ENCODE measurements around the gene ART5. TPM values are rescaled to one million over a fixed set of nuclear protein-coding genes. Genes with fewer than 3 reads are reported as not detected.
"Not testable (repeated sequence)": the region's sequence is repeated elsewhere in the genome, so short reads cannot be mapped to it uniquely, and the experiment has no call there.

ART5 gene
- total RNA-seq, 3 donors from 2014 or later = not detected

DNA sequence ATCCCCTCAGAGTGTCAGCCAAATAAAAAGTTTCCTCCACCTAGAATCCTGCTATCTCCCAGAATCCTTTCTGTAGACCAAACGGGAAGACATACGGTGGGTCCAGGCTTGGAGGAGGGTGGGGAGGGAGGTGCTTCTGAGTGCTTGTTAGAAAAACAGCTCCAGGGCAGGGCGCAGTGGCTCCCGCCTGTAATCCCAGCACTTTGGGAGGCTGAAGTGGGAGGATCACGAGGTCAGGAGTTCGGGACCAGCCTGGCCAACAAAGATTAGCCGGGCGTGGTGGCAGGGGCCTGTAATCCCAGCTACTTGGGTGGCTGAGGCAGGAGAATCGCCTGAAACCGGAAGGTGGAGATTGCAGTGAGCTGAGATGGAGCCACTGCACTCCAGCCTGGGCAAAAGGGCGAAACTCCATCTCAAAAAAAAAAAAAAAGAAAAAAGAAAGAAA, 1.3 kb upstream of the ART5 start:
- Mint-ChIP-seq H3K4me3 (peak overlapping the region; percentile 75), H3K27me3 (ENCODE audit: low read depth) (peaks cover 29% of the 10 kb centered on the region)
- H3K9me3 Mint-ChIP-seq; ATAC-seq; H3K36me3 Mint-ChIP-seq (ENCODE audit: insufficient read depth); H3K4me1 Mint-ChIP-seq (ENCODE audit: low read depth); DNase-seq: not testable (repeated sequence)

DNA sequence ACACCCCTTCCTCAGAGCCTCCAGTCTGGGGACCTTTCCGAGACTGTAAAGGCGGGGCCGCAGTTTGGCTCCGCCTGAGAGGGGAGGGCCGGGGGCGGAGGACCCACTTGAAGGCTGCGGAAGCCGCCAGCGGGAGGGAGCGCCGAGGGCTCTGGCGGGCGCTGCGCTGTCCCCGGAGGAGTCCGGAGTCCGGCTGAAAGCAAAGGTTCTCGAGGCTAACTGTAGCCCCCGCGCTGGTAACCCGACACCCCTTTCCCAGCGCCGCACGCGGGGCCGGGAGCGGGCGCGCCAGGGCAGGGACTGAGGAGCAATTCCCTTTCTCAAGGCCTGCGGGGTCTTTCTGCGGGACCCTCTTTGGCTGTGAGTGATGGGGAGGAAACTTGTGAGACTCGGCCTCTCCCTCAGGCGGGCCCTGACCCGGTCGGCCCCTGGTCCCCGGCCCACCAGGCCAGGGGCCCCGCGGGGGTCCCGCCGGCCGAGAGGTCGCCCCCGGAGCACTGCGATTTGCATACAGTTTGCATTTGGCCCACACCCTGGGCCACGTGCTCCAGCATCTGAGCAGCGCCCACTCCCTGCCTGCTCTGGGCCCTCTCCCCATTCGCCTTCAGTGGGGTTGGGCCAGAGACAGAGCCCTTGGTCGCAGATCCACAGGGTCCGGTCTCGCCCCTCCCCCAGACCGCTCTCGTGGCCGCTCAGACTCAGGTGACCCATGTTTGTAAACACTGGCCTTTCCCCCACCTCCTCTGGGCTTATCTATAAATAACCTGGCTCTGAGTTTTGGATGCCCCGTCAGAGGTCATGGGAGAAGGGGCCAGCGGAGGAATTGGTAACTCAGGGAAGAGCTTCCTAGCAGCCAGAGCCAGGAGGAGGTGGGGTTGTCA, 519 bp upstream of the ART5 start:
- peaks cover 24% of the 10 kb centered on the region for H3K27me3 Mint-ChIP-seq (ENCODE audit: low read depth)
- peak; percentile 89 to 96 for ATAC-seq
- no peaks in the 10 kb centered on the region for H3K9me3 Mint-ChIP-seq
- no peaks in the 10 kb centered on the region for H3K36me3 Mint-ChIP-seq (ENCODE audit: insufficient read depth)
- H3K4me1 Mint-ChIP-seq (ENCODE audit: low read depth) = peaks cover 5% of the 10 kb centered on the region
- DNase-seq = peak; percentile 76
- H3K4me3 Mint-ChIP-seq = peak overlapping the region; percentile 75

DNA sequence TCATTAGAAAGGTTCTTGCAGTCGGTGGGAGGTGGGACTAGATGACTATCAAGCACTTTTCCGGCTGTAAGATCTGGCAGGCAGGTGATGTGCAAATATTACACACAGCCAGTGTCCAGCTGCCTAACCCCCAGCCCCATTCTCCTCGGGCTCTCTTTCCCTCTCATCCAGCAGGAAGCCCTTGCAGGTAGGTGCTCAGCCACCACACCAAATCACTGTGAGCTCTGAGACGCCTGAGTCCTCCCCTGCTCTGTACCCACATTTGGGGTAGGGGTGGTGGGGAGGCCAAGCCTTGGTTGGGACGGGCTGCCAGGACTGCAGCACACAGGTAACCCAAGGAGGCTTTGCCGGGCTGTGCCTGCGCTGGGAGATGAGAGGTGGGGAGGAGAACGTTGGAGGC, 601 bp downstream of the ART5 start:
- peaks cover 5% of the 10 kb centered on the region for H3K4me1 Mint-ChIP-seq (ENCODE audit: low read depth)
- peak overlapping the region; percentile 33 for H3K4me3 Mint-ChIP-seq
- H3K27me3 Mint-ChIP-seq (ENCODE audit: low read depth) = peaks cover 18% of the 10 kb centered on the region
- no peaks in the 10 kb centered on the region for H3K9me3 Mint-ChIP-seq
- DNase-seq (no peak), ATAC-seq (no peak)
- no peaks in the 10 kb centered on the region for H3K36me3 Mint-ChIP-seq (ENCODE audit: insufficient read depth)

DNA sequence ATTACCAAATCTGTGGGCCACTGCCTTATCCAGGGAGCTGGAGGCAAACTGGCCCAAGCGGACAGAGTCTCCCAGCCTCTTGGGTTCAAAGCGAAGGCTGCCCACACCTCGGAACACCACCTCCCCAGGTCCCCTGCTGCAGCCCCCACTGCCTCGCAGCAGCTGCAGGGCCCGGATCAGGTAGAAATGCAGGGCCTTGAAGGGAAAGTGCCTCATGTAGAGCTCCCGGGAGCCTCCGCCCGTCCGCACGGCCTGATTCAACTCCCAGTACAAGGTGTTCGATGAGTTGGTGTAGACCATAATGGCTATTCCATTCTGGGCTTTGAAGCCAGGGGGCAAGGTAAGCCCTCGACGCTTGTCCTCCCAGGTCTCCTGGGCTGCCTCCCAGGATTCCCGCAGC, 2.0 kb downstream of the ART5 start:
- ATAC-seq (no peak), DNase-seq (no peak)
- Mint-ChIP-seq H3K4me3 (no peak overlapping the region), H3K4me1 (ENCODE audit: low read depth) (peaks cover 5% of the 10 kb centered on the region), H3K36me3 (ENCODE audit: insufficient read depth) (no peaks in the 10 kb centered on the region), H3K9me3 (no peaks in the 10 kb centered on the region), H3K27me3 (ENCODE audit: low read depth) (peaks cover 10% of the 10 kb centered on the region)

DNA sequence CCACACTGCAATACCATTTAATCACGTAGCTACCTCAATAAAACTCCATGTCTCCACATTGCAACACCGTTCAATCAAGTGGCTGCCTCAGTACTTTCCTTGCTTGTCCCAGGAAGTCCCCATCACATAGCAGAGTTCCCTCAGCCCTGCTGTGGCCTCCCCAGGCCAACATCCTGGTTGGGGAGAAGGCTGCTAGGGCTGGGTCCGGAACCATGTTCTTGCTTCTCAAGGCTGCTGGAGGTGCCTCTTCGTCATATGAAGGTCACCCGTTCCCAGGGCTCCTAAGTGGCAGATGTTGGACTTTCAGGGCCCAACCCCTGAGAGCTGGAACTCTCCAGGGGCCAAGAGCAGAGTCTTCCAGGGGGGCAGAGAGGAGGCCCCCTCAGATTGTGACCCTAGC, 3.3 kb downstream of the ART5 start:
- Mint-ChIP-seq H3K36me3 (ENCODE audit: insufficient read depth) (no peaks in the 10 kb centered on the region), H3K27me3 (ENCODE audit: low read depth) (peaks cover 2% of the 10 kb centered on the region), H3K4me3 (no peak overlapping the region), H3K4me1 (ENCODE audit: low read depth) (peaks cover 5% of the 10 kb centered on the region), H3K9me3 (no peaks in the 10 kb centered on the region)
- ATAC-seq (no peak), DNase-seq (no peak)

DNA sequence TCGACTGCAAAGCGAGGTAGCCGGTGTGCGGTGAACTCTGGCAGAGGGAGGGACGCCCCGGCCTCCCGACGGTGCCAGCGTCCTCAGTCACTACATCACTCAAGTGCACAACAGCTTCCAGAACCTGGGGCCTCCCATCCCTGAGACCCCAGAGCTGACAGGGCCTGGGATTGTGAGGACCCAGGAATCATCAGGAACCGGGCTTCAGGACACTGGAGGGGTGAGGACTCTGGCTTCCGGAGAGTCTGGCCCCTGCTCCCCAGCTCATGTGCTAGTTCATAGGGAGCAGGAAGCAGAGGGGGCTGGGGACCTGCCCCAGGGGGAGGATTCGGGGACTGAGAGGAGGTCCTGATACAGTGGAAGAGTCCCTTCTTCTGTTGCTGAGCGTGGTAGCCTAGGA, 4.6 kb downstream of the ART5 start:
- Mint-ChIP-seq H3K27me3 (ENCODE audit: low read depth) (peaks cover 2% of the 10 kb centered on the region), H3K36me3 (ENCODE audit: insufficient read depth) (no peaks in the 10 kb centered on the region), H3K4me3 (no peak overlapping the region), H3K4me1 (ENCODE audit: low read depth) (no peaks in the 10 kb centered on the region), H3K9me3 (no peaks in the 10 kb centered on the region)
- no peak for DNase-seq
- no peak for ATAC-seq

DNA sequence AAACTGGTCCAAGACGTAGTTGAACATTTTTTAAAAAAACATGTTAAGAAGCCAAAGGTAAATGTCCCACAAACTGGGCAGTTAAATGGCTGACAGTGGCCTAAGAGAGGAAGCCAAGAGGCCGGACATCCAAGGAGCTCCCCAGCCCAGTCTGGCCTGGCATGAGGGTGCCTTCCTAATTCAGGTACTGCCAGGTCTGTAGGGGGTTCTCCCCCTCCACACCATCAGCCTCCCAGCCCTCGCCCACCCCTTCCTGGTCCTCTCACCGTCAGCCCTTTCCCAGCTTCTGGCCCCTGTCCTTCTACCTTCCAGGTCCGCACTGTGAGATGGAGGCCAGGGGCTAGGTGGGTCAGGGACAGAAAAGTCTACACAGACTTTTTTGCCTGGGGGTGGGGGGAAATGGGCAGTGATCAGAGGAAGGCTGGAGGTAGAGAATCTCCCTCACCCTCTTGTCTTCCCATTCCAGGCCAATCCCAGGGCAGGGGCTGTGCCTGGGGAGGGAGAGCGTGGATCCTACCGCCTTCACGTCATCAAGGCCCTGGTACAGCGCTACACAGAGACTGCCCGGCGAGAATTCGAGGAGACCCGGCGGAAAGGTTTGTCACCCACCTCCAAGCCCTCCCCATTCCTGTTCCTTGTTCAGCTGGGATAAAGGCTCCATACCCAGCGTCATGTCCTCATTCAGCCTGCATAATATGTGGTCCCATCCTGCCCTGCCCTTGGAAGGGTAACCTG, 6.0 kb downstream of the ART5 start:
- no peaks in the 10 kb centered on the region for H3K4me1 Mint-ChIP-seq (ENCODE audit: low read depth)
- DNase-seq (no peak), ATAC-seq (no peak)
- H3K9me3 Mint-ChIP-seq = no peaks in the 10 kb centered on the region
- H3K4me3 Mint-ChIP-seq = no peak overlapping the region
- no peaks in the 10 kb centered on the region for H3K36me3 Mint-ChIP-seq (ENCODE audit: insufficient read depth)
- peaks cover 2% of the 10 kb centered on the region for H3K27me3 Mint-ChIP-seq (ENCODE audit: low read depth)

DNA sequence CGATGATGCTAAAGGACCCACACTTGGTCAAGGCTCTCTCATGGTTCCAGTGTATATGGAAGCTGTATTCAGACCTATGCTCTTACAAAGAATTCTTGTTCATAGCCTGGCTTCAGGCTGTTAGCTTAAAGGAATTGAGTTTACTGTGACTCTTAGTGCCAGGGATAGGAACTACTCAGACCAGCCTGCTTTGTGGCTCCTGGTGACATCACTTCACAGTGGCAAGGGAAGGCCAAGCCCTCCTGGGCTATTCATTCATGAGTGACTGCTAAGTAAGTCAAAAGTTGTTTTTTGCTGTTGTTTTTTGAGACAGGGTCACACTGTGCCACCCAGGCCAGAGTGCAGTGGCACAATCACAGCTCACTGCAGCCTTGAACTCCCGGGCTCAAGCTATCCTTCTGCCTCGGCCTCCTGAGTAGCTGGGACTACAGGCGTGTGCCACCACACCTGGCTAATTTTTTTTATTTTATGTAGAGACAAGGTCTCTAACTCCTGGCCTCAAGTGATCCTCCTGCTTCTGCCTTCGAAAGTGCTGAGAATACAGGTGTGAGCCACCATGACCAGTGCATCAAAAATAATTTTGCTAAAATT, 9.6 kb downstream of the ART5 start:
- H3K9me3 Mint-ChIP-seq = no peaks in the 10 kb centered on the region
- H3K4me1 Mint-ChIP-seq (ENCODE audit: low read depth) = no peaks in the 10 kb centered on the region
- no peak overlapping the region for H3K4me3 Mint-ChIP-seq
- H3K27me3 Mint-ChIP-seq (ENCODE audit: low read depth) = no peaks in the 10 kb centered on the region
- no peaks in the 10 kb centered on the region for H3K36me3 Mint-ChIP-seq (ENCODE audit: insufficient read depth)
- DNase-seq (no peak), ATAC-seq (no peak)

DNA sequence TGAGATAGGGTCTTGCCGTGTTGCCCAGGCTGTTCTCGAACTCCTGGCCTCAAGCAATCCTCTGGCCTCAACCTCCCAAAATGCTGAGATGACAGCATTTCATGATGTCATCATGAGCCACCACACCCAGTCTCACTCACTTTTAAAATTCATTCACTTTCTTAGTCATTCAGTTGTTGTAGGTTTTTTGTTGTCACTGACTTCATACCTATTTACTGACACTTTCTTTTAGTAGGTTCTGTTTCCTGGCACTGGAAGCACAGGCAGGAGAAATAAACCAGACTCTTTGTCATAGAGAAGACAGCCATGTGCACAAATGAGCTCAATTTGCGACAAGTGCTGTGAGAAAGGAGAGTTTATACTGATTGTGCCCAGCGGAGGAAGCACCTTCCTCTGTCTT, 10.5 kb downstream of the ART5 start:
- no peaks in the 10 kb centered on the region for H3K9me3 Mint-ChIP-seq
- H3K4me1 Mint-ChIP-seq (ENCODE audit: low read depth) = peaks cover 1% of the 10 kb centered on the region
- DNase-seq = no peak
- peak; percentile 27 to 32 for ATAC-seq
- H3K36me3 Mint-ChIP-seq (ENCODE audit: insufficient read depth) = no peaks in the 10 kb centered on the region
- H3K4me3 Mint-ChIP-seq = no peak overlapping the region
- no peaks in the 10 kb centered on the region for H3K27me3 Mint-ChIP-seq (ENCODE audit: low read depth)

DNA sequence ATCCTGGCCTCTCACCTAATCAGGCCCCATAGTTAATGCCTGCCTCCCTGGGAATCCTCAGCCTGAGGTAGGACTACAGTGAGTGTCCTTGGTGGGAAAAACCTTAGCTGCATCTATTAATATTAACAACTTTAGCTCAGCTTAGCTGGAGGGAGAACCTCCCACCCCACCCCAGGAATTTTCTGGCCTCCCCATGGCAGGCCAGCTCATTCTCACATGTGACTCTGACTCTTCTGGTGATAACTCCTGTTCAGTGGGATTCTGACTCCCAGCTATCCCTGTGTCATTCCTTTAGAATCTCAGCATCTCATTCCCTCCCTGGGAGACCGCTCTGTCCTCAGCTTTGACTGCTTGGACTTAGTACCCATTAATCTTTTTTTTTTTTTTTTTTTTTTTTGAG, 14.5 kb downstream of the ART5 start:
- Mint-ChIP-seq H3K9me3 (no peaks in the 10 kb centered on the region), H3K4me1 (ENCODE audit: low read depth) (peaks cover 1% of the 10 kb centered on the region), H3K36me3 (ENCODE audit: insufficient read depth) (no peaks in the 10 kb centered on the region), H3K27me3 (ENCODE audit: low read depth) (no peaks in the 10 kb centered on the region), H3K4me3 (no peak overlapping the region)
- DNase-seq (no peak), ATAC-seq (no peak)

DNA sequence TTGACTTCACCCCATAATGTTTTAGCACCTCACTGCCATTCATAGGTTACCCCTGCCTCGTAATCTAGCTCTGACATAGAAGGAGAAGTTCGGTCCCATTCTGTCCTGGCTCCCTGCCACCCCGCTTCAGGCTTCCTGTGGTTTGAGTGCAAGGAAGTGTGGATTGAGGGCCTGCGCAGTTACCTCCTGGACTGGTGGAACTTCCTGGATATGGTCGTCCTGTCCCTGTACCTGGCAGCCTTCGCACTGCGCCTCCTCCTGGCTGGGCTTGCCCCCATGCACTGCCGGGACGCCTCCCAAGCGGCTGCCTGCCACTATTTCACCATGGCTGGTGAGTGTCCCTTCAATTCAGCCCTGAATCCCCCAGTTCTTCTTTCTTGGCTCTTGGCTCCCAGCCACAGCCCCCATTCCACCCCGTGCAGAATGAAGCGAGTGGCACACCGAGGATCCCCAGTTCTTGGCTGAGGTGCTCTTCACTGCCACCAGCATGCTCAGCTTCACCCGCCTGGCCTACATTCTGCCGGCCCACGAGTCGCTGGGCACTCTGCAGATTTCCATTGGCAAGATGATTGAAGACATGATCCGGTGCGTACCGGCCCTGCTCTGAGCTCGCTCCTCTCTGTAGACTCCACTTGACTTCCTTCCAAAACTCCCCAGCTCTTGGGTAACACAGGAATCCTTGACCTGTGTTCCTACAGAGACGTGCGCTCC, 15.4 kb downstream of the ART5 start:
- Mint-ChIP-seq H3K36me3 (ENCODE audit: insufficient read depth) (no peaks in the 10 kb centered on the region), H3K9me3 (no peaks in the 10 kb centered on the region), H3K4me1 (ENCODE audit: low read depth) (peaks cover 1% of the 10 kb centered on the region), H3K27me3 (ENCODE audit: low read depth) (no peaks in the 10 kb centered on the region), H3K4me3 (no peak overlapping the region)
- ATAC-seq = peak; percentile 50 to 60
- DNase-seq = no peak

DNA sequence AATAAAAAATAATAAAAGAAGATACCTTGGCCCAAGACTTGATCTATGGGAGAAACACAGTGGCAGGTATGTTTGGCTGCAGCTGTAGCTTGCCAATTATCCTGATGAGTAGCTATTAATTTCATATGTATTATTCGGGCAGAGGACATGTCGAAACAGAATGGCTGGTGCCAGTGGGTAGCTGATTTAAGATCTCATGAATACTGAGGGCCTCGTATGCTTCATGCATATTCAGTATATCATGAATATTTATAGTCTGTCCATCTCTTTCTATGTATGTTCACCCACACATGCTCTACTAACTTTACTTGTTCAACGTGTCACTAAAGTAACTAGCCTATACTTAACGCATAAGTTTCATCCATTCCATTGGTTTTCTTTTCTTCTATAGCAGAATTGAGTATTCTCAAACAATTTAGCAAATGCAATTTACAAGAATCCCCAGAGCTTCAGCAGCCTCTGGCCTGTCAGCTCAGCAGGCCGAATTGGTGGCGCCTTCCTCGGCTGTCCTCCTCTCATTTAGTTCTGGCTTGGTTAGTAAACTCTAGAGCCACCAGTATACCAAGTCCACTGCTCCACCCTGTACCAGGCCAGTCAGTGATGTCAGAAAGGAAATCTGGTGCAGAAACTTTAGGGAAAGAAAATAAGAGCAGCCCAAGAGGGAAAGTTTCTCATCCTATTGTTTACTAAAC, 17.9 kb downstream of the ART5 start:
- ATAC-seq (no peak), DNase-seq (no peak)
- no peaks in the 10 kb centered on the region for H3K36me3 Mint-ChIP-seq (ENCODE audit: insufficient read depth)
- H3K9me3 Mint-ChIP-seq = no peaks in the 10 kb centered on the region
- H3K27me3 Mint-ChIP-seq (ENCODE audit: low read depth) = no peaks in the 10 kb centered on the region
- peaks cover 1% of the 10 kb centered on the region for H3K4me1 Mint-ChIP-seq (ENCODE audit: low read depth)
- no peak overlapping the region for H3K4me3 Mint-ChIP-seq

DNA sequence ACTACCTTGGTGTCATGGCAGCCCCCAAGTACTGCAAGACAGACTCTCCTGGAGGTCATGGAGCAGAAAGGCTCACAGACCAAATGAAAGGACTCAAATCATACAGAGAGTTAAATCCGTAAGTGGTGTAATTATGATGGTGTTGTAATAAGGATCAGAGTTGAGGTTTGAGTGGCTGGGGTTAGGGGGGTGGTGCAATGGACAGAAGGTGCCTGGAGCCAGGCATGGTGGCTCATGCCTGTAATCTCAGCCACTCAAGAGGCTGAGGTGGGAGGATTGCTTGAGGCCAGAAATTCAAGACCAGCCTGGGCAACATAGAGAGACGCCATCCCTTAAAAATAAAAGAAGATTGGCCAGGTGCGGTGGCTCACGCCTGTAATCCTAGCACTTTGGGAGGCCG, 18.7 kb downstream of the ART5 start:
- no peak overlapping the region for H3K4me3 Mint-ChIP-seq

DNA sequence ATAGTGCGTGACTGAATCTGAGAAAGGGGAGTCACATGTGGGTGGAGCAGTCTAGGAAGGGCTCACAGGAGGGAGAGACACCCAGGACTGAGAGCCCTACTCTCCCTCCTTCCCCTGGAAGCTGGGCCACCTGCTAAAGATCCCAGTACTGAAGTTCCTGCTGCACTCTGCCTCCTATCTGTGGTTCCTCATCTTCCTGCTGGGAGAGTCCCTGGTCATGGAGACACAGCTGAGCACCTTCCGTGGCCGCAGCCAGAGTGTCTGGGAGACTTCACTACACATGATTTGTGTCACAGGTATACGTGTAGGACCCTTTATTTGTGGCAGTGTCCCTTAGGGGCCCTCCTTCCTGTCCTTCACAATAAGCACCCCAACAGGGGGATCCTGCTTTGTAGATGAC, 19.3 kb downstream of the ART5 start:
- peaks cover 1% of the 10 kb centered on the region for H3K4me1 Mint-ChIP-seq (ENCODE audit: low read depth)
- no peaks in the 10 kb centered on the region for H3K9me3 Mint-ChIP-seq

More for the DNA sequence above, 18.7 kb downstream of the ART5 start:
- no peak for DNase-seq
- H3K9me3 Mint-ChIP-seq = no peaks in the 10 kb centered on the region
- peaks cover 1% of the 10 kb centered on the region for H3K4me1 Mint-ChIP-seq (ENCODE audit: low read depth)
- no peak for ATAC-seq
- H3K36me3 Mint-ChIP-seq (ENCODE audit: insufficient read depth) = no peaks in the 10 kb centered on the region
- H3K27me3 Mint-ChIP-seq (ENCODE audit: low read depth) = no peaks in the 10 kb centered on the region

More for the DNA sequence above, 19.3 kb downstream of the ART5 start:
- Mint-ChIP-seq H3K4me3 (no peak overlapping the region), H3K36me3 (ENCODE audit: insufficient read depth) (no peaks in the 10 kb centered on the region), H3K27me3 (ENCODE audit: low read depth) (no peaks in the 10 kb centered on the region)
- DNase-seq (no peak), ATAC-seq (peak in 1 of 2 donors; percentile 27)

All from activated T-cell treated with anti-CD3 and anti-CD28 coated beads, Interleukin-2, amount 50 U/mL, for 4 hours (primary cell).